T-helper 1 cell treated with Interleukin-12 subunit alpha and Interleukin-12 subunit beta and Interleukin-4 antibody, amounts not matched to agents 30 μg/mL and 1 μg/mL, for 36 hours (primary cell): Measurements from ENCODE around the gene TRIM75.
"Not testable (repeated sequence)": the region's sequence is repeated elsewhere in the genome, so short reads cannot be mapped to it uniquely, and the experiment has no call there.

ENCODE experiments used
- H3K27ac Mint-ChIP-seq: one replicate; pipeline ENCODE4 v1.8.0; 2021; ENCODE audit warnings: mild to moderate bottlenecking, mixed read lengths
- H3K27me3 Mint-ChIP-seq: one replicate; pipeline ENCODE4 v1.8.0; 2021; ENCODE audit warnings: low read depth, mixed read lengths
- H3K36me3 Mint-ChIP-seq: one replicate; pipeline ENCODE4 v1.8.0; 2021; ENCODE audit warnings: low read depth, mixed read lengths
- H3K4me1 Mint-ChIP-seq: one replicate; pipeline ENCODE4 v1.8.0; 2021; ENCODE audit warnings: low read depth, mixed read lengths
- H3K4me3 Mint-ChIP-seq: one replicate; pipeline ENCODE4 v1.8.0; 2021; ENCODE audit warnings: mild to moderate bottlenecking, moderate library complexity, mixed read lengths
- H3K9me3 Mint-ChIP-seq: one replicate; pipeline ENCODE4 v1.8.0; 2021; ENCODE audit warnings: mixed read lengths

TRIM75 gene

DNA sequence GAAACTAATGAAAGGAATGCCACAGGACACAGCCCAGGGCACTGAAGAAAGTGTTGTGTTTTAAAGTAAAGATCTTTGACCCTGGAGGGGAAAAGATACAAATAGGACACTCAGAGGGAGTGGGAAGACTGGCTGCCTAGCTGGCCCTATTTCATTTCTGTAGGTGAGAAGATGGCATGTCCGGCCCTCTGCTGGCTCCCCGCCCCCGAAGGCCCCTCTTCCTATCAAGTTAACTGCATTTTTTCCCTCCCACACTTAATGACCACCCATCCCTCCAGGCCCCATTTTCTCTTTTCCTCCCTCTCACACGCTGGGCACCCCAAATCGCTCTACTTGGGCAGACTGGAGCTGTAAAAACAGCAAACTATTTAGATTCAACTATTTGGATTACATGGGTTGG, 5.5 kb upstream of the TRIM75 start:
- no peak overlapping the region for H3K4me3 Mint-ChIP-seq
- H3K9me3 Mint-ChIP-seq, result no peaks in the 10 kb centered on the region
- H3K4me1 Mint-ChIP-seq, result no peaks in the 10 kb centered on the region
- H3K27me3 Mint-ChIP-seq, result peaks cover 5% of the 10 kb centered on the region
- no peak overlapping the region for H3K27ac Mint-ChIP-seq
- H3K36me3 Mint-ChIP-seq, result no peaks in the 10 kb centered on the region

DNA sequence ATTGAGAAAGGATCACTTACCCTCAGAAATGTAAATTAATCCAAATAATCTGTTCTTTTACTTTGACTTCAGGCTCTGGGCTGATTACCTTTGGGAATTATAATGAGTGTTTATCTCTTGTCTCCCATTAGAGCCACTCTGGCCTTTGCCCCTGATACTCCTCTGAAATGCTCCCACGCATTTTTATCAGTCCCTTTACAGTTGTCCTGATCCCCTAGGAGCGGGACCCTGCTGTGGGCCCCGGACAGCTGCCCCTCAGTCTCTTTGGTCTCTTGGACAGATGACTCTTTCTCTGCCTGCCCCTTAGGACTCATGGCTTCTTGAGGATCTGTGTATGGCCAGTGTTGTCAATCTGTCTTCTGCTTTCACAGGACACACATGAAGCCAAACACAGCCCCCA, 1.0 kb upstream of the TRIM75 start:
- Mint-ChIP-seq H3K9me3 (no peaks in the 10 kb centered on the region), H3K27ac (no peak overlapping the region), H3K27me3 (no peaks in the 10 kb centered on the region)

DNA sequence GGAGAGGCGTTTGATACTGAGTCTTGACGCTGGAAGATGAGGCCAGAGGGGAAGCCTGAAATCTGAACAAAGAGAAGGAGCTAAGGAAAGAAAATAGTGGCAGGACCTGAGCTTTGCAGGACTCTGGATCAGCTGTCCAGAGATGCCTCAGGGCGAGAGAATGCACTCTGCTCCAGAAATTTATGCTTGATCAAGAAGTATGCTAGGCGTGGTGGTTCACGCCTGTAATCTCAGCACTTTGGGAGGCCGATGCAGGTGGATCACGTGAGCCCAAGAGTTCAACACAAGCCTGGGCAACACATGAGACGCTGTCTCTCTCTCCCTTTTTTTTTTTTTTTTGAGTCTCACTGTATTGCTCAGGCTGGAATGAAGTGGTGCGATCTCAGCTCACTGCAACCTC, 1.9 kb downstream of the TRIM75 start:
- H3K27ac Mint-ChIP-seq, result no peak overlapping the region
- H3K36me3 Mint-ChIP-seq, result no peaks in the 10 kb centered on the region
- no peaks in the 10 kb centered on the region for H3K4me1 Mint-ChIP-seq
- no peak overlapping the region for H3K4me3 Mint-ChIP-seq
- no peaks in the 10 kb centered on the region for H3K9me3 Mint-ChIP-seq
- H3K27me3 Mint-ChIP-seq, result no peaks in the 10 kb centered on the region

More for the DNA sequence above, 1.0 kb upstream of the TRIM75 start:
- no peak overlapping the region for H3K4me3 Mint-ChIP-seq
- H3K4me1 Mint-ChIP-seq, result no peaks in the 10 kb centered on the region
- H3K36me3 Mint-ChIP-seq, result no peaks in the 10 kb centered on the region

DNA sequence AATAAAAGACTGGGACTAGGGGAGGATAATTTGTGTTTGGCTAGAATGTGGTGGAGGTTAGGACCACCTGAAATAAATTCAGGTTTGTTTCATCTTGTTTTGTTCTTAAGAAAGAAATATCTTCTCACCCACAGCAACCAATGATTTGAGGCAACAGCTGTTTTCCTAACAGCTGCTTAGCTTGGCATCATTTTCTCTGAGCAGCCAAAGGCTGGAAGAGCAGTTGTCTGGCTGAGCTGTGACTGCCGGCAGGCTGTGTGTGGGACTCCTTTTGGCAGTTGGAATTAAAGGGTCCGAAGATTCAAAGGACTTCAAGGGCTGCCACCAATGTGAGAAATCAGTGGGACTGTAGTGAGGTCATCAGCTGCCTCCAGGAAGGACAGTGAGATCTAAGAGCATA, 5.0 kb downstream of the TRIM75 start:
- Mint-ChIP-seq H3K27me3 (no peaks in the 10 kb centered on the region), H3K4me1 (no peaks in the 10 kb centered on the region), H3K9me3 (no peaks in the 10 kb centered on the region), H3K4me3 (no peak overlapping the region), H3K36me3 (no peaks in the 10 kb centered on the region), H3K27ac (no peak overlapping the region)

DNA sequence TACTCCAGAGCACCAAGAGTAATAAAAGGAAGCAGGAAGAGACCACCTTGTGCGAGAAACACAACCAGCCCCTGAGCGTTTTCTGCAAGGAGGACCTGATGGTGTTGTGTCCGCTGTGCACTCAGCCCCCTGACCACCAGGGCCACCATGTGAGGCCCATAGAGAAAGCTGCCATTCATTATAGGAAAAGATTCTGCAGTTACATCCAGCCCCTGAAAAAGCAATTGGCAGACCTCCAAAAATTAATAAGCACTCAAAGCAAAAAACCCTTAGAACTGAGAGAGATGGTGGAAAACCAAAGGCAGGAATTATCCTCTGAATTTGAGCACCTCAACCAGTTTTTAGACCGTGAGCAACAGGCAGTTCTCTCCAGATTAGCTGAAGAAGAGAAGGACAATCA, 5.7 kb downstream of the TRIM75 start:
- Mint-ChIP-seq H3K36me3 (no peaks in the 10 kb centered on the region), H3K9me3 (no peaks in the 10 kb centered on the region), H3K27ac (no peak overlapping the region), H3K4me1 (no peaks in the 10 kb centered on the region), H3K4me3 (no peak overlapping the region), H3K27me3 (no peaks in the 10 kb centered on the region)

DNA sequence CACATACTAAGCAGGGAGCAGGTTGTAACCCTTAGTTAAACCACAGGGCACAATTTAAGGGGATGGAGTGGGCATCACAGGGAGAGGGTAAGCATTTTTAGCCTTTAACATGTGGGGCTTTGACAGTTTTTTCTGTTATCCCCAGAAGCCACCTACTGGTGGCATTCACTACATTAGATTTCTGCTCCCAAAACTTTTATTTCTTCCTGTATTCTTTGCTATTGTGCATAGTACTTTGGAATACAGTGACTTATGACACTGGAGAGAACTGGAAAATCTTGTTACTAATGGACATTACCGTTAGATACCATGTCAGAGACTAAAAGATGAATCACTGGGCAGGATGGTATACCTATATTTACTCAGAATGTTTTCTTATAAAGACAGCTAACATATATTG, 7.3 kb downstream of the TRIM75 start:
- no peaks in the 10 kb centered on the region for H3K27me3 Mint-ChIP-seq
- no peaks in the 10 kb centered on the region for H3K4me1 Mint-ChIP-seq
- no peaks in the 10 kb centered on the region for H3K36me3 Mint-ChIP-seq
- no peaks in the 10 kb centered on the region for H3K9me3 Mint-ChIP-seq
- H3K27ac Mint-ChIP-seq, result no peak overlapping the region
- H3K4me3 Mint-ChIP-seq, result no peak overlapping the region

DNA sequence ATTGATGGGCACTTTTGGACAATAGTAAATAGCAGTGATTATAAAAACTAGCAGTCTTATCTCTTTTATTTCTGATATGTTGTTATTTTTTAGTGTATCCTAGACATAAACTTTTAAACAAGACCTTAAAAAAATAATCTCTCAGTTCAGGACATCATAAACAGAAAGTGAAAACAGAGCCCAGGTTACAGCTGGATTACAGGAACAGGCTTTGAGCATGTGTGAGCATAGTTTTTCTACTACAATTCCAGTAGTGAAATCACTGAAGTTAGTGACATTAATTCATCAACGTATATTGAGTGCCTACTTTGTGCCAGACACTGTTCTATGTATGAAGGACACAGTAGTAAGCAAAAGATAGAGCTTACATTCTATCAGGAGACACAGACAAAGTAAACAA, 16.9 kb downstream of the TRIM75 start:
- Mint-ChIP-seq H3K36me3 (no peaks in the 10 kb centered on the region), H3K27me3 (no peaks in the 10 kb centered on the region), H3K4me1 (peaks cover 6% of the 10 kb centered on the region), H3K4me3 (no peak overlapping the region), H3K9me3 (no peaks in the 10 kb centered on the region), H3K27ac (no peak overlapping the region)

DNA sequence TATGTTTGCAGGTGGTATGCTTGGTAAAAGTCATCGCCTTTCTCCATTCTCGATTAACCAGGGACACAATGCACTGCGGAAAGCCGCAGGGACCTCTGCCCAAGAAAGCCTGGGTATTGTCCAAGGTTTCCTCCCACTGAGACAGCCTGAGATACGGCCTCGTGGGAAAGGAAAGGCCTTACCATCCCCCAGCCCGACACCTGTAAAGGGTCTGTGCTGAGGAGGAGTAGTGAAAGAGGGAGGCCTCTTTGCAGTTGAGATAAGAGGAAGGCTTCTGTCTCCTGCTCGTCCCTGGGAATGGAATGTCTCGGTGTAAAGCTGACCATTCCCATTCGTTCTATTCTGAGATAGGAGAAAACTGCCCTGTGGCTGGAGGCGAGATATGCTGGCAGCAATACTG, 19.7 kb downstream of the TRIM75 start:
- H3K27me3 Mint-ChIP-seq, H3K4me3 Mint-ChIP-seq, H3K9me3 Mint-ChIP-seq: not testable (repeated sequence)

DNA sequence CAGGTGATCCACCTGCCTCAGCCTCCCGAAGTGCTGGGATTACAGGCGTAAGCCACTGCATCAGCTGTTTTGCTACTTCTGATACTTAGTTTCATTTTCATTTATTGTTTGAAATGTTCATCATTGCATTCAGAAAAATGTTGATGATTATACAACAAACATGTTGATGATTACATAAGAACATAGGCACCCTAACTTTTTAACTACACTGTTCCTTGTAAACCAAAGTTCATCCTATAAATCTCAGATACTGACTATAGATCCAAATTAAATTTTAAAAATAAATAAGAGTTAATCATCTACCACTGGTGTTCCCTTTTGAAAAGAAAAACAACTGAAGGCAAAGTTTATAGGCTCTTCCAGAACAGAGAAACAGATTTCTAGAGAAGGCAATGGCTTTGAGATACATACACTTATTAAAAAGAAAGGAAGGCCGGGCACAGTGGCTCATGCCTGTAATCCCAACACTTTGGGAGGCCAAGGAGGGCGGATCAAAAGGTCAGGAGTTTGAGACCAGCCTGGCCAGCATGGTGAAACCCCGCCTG, 23.4 kb downstream of the TRIM75 start:
- no peaks in the 10 kb centered on the region for H3K9me3 Mint-ChIP-seq
- no peaks in the 10 kb centered on the region for H3K27me3 Mint-ChIP-seq
- H3K4me3 Mint-ChIP-seq, result no peak overlapping the region
- H3K36me3 Mint-ChIP-seq, result no peaks in the 10 kb centered on the region
- H3K4me1 Mint-ChIP-seq, result peaks cover 5% of the 10 kb centered on the region
- H3K27ac Mint-ChIP-seq, result no peak overlapping the region

More for the DNA sequence above, 19.7 kb downstream of the TRIM75 start:
- H3K36me3 Mint-ChIP-seq, H3K27ac Mint-ChIP-seq: not testable (repeated sequence)
- H3K4me1 Mint-ChIP-seq, result peaks cover 11% of the 10 kb centered on the region

DNA sequence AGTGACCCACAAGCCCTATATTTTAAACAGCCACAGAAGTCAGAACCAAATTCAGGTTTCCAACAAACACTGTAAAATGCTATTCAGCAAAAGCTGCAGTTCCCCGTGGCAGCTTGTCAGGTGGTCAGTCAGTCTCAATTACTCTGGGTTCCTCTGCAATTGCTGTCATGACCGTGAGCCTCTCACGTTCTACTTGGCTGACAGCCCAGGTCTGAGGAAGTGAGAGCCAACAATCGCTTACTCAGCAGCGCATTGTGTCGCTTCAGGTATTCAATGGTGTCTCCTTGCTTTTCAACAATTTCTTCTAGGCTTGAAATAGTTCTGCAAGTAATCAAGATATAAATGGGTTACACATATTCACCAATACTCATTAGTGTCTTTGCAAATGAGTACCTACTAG, 25.8 kb downstream of the TRIM75 start:
- H3K36me3 Mint-ChIP-seq, result no peaks in the 10 kb centered on the region
- H3K4me1 Mint-ChIP-seq, result peaks cover 5% of the 10 kb centered on the region
- H3K9me3 Mint-ChIP-seq, result no peaks in the 10 kb centered on the region
- H3K27me3 Mint-ChIP-seq, result no peaks in the 10 kb centered on the region
- no peak overlapping the region for H3K27ac Mint-ChIP-seq
- no peak overlapping the region for H3K4me3 Mint-ChIP-seq

DNA sequence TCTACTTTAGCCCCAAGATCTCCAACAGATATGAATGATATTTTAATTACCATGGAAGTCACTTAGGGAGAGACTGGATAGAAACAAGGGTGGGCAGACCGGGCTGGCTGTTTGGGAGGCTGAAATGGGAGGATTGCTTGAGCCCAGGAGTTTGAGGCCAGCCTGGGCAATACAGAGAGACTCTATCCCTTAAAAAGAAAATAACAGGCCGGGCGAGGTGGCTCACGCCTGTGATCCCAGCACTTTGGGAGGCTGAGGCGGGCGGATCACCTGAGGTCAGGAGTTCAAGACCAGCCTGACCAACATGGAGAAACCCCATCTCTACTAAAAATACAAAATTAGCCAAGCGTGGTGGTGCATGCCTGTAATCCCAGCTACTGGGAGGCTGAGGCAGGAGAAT, 31.1 kb downstream of the TRIM75 start:
- H3K36me3 Mint-ChIP-seq, H3K27me3 Mint-ChIP-seq, H3K9me3 Mint-ChIP-seq, H3K27ac Mint-ChIP-seq, H3K4me1 Mint-ChIP-seq, H3K4me3 Mint-ChIP-seq: not testable (repeated sequence)

DNA sequence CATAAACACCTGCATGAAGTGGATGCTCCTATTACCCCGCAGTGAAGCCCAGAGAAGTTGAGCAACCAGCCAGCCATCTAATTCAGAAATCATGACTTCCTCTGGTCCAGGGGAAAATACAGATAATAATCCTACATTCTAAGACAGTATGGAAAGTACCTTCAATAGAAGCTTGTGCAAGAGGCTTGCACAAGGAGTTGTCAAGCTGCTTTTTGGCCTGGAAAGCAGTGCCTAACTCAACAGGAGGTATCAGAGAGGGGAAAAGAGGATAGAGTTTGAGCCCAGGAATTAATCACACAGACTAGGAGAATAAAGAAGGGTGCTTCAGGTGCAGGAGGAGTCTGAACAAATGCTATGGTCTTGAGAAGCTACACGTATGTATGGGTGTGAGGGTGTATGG, 32.3 kb downstream of the TRIM75 start:
- no peaks in the 10 kb centered on the region for H3K9me3 Mint-ChIP-seq
- no peak overlapping the region for H3K4me3 Mint-ChIP-seq
- H3K4me1 Mint-ChIP-seq, result no peaks in the 10 kb centered on the region
- no peak overlapping the region for H3K27ac Mint-ChIP-seq
- H3K27me3 Mint-ChIP-seq, result no peaks in the 10 kb centered on the region
- H3K36me3 Mint-ChIP-seq, result peaks cover 1% of the 10 kb centered on the region

DNA sequence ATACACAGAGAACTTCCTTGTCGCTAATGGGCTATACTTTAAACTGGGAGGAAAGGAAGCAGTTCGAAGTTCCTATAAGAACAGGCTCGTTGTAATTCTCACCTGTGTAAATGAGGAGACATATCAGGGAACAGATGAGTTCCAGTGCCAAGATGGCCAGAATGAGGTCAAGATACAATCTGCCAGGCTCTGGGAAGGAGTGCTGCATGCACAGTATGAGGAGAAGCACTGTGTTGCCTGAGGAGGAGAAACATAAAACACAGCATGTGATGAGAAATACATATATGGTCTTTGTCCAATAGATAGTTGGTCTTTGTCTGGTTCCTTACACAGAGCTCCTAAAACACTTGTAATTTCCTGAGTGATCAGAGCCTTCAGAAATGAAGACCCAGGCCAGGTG, 34.7 kb downstream of the TRIM75 start:
- Mint-ChIP-seq H3K4me1 (no peaks in the 10 kb centered on the region), H3K36me3 (peaks cover 1% of the 10 kb centered on the region), H3K27ac (no peak overlapping the region), H3K27me3 (no peaks in the 10 kb centered on the region), H3K4me3 (no peak overlapping the region), H3K9me3 (no peaks in the 10 kb centered on the region)

DNA sequence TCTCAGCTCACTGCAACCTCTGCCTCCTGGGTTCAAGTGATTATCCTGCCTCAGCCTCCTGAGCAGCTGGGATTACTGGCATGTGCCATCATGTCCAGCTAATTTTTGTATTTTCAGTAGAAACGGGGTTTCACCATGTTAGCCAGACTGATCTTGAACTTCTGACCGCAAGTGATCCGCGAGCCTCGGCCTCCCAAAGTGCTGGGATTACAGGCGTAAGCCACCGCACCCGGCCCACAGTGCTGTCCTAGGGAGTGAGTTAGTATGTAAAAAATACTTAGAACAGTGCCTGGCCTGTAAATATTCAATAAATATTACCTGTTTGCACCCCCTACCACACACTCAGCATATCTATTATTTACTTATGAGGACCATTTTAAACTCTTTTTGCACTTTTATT, 38.5 kb downstream of the TRIM75 start:
- H3K36me3 Mint-ChIP-seq, H3K27ac Mint-ChIP-seq, H3K27me3 Mint-ChIP-seq, H3K4me3 Mint-ChIP-seq, H3K9me3 Mint-ChIP-seq, H3K4me1 Mint-ChIP-seq: not testable (repeated sequence)

DNA sequence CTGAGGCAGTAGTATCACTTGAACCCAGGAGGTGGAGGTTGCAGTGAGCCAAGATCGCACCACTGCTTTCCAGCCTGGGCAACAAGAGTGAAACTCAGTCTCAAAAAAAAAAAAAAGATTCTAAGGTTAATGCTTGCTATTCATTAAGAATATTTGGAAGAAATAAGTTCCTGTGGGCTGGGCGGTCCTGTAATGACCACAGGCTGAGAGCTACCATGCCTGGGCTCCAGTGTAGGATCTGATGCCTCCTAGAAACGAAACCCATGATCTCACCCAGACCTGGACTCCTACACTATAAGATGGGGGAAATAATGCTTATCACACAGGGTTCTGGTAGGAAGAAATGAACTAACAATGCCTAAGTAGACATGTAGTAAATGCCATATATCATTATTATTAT, 41.2 kb downstream of the TRIM75 start:
- H3K27ac Mint-ChIP-seq, result no peak overlapping the region
- no peaks in the 10 kb centered on the region for H3K27me3 Mint-ChIP-seq
- no peaks in the 10 kb centered on the region for H3K4me1 Mint-ChIP-seq
- H3K4me3 Mint-ChIP-seq, result no peak overlapping the region
- no peaks in the 10 kb centered on the region for H3K9me3 Mint-ChIP-seq
- no peaks in the 10 kb centered on the region for H3K36me3 Mint-ChIP-seq

DNA sequence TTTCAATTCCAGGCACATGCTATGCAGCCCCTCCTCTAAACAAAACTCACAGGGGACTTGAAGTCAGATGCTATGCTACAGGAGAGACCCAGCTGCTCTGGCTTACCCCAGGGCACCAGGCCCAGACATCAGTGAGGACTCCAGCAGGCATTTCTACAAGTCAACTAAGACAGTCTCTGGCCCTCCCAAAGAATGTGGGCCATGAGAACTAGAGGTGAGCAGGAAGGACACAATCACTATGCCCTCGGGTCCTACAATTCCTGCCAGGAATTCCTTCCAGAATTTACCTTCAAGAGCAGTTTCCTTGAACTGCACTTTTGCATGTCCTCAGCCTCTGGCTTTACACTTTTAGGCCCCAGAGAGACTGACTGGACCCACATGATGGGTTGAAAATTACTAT, 41.6 kb downstream of the TRIM75 start:
- no peaks in the 10 kb centered on the region for H3K4me1 Mint-ChIP-seq
- no peak overlapping the region for H3K27ac Mint-ChIP-seq
- H3K4me3 Mint-ChIP-seq, result no peak overlapping the region
- no peaks in the 10 kb centered on the region for H3K36me3 Mint-ChIP-seq
- H3K9me3 Mint-ChIP-seq, result no peaks in the 10 kb centered on the region
- no peaks in the 10 kb centered on the region for H3K27me3 Mint-ChIP-seq
